Astrocyte of the hippocampus (primary cell): Measurements from ENCODE around the gene RAD51B.

Experiments used
- DNase-seq: peaks from one replicate; pipeline ENCODE4 v3.0.0; 2011; ENCODE audit warnings: low read depth, low spot score

RAD51B gene

DNA sequence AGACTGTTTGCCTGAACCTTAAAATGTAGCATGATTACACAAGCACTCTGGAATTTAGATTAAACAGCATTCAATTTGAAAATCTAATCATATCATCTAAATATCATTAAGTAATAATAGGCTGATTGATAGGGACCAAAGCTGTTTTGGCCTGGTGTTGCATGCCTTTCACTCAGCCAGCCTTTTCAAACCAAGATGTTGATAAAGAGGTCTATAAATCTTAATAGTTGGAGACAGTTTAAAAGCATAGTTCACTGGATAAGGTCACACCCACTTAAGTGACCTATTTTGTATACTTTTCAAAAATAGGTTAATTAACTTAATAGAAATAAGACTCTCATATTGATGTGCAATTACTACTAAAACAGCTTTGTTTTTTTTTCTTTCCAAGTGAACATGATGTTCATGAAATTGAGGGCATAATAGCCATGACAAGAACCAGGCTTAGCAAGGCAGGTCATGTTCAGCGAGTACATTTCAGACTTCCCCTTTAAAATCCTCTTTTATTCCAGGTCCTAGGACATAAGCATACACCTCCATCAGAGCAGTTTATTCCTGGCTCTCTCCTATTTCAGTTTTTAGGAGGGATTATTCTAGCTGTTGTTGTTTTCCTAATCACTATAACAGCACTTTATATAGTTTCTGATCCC is 349.0 kb downstream of the RAD51B start:
- no peak for DNase-seq

DNA sequence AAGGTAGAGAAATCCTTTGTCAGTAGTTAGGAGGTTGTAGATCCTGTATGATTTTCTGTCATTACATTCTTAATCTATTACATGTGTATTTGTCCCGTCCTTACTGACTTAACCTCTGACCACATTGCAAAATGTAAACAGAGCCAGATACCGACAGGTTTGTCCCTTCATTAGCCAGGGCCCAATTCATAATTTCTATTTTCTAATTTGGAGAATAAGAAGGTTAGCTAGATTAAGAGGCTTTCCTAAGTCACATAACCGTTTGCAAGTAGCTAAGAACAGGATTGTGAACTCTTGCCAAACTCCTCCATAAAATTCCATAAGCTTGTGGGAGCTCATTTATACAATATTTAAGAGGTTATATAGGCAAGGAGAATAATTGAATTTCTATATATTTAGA is 352.6 kb downstream of the RAD51B start:
- DNase-seq: no peak

DNA sequence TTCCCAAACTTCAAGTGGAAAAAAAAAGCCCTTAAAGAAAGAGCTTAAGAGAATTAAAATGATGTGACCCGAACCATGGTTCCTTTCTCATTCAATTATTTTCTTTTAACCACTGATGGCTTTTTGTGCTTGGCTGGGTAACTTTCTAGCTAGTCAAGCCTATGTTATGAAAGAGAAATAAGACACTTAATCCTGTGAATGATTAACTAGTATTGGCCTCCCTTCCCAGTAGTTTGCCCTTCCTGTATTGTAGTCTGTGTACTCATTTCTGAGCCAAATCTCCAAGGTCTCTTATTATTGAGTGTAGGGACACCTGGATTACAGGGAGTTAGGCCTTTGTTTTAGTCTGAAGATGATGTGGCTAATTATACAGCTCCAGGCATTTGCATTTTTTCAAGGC is 353.0 kb downstream of the RAD51B start:
- peak; percentile 34 for DNase-seq

DNA sequence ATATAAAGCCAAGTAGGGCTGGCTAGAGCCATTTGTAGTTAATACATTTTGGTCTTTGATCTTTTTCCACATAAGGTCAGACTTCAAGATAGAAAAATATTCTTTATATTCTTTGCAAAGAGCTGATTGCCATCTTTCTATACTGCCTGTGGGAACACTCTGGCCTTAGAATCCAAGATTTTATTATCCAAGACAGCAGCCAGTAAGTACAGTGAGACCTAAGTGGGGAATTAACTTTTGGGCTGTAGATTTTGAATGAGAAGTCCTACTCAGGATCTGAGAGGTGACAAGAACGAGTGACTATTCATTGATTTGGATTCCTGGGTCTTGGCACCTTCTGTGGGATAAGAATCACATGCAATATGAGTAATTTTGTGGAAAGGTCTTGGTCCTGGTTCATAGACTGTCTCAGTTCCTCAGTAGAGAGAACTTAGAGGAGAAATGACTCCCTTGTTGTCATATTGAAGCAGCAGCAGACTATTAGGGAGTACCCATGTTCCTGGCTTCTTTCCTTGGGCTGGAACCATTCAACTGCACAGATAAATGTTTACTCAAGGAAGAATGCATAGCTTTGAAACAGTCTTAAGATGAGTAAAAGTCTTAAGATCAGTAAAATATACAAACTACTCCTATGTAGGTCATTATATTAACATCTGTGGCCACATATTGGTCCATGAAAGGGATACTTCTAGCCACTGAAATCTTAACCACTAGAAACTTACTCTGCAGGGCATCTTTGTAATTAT is 353.8 kb downstream of the RAD51B start:
- DNase-seq: no peak

DNA sequence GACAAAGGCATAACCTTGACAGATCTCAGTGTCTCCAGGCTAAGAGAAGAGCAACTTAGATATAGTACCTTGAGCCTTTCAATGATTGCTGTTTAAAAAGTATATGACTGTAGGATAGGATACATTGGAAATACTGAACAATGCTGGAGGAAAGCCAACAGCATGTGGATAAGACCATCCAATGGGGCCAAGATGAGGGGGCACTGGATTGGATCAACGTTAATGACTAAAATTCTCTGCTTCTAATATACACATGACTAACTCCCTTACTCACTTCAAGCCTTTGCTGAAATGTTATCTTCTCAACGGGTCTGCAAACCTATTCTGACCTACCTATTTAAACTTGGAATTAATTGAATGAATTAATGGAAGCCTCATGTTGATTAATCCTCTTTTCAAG is 354.9 kb downstream of the RAD51B start:
- DNase-seq: no peak

DNA sequence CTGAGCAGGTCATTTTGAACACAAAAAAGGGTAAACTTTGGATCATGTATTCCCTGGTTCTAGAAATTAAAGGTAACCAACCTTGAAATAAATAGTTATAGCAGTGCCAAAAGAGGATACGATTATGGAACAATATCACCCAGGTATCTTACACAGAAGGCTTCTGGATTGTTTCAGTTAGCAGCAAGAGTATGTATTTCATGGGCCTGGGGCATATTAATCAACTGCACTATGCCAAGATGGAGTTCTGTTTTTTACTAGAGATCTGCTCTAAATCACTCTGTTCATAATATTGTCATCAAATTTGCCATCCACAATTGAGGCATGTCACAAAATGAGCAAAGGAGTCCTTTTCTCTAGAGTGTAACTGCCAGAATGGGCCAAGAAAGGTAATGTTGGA is 357.1 kb downstream of the RAD51B start:
- no peak for DNase-seq

DNA sequence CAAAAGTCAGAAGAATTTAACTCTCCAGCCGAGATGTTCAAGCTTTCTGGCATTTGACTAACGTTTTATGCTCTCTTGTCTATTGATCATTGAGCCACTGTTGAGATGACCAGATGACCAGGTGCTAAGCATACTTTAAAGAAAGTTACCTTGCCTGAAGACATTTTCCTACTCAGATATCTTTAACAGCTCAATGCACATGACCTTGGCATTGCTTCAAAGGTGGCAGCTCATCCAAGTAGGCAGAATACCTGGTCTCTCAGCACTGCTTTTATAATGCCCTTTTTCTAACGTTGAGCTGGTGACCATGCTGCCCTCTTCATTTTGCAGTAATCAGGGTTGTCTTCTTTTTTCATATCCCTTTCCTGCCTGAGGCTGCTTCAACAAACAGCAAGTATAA is 358.1 kb downstream of the RAD51B start:
- DNase-seq: no peak

DNA sequence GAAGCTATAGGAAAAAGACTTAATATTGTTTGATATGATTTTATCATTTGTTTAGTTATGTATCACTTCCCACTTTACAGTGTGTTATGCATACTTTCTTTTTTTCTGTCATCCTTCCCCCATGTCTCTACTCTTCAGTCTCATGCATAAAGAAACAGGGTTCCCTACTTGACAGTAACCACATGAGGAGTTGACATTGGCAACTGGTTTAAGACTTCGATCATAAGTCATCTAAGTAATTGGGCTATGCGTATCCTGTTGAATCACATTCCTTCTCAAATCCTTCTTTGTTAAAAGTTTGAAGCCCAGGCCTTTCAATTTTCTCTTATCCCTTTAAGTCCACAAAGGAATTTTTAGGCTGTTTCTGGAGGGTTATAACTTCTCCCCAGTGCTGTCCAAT is 358.7 kb downstream of the RAD51B start:
- DNase-seq: peak; percentile 36

DNA sequence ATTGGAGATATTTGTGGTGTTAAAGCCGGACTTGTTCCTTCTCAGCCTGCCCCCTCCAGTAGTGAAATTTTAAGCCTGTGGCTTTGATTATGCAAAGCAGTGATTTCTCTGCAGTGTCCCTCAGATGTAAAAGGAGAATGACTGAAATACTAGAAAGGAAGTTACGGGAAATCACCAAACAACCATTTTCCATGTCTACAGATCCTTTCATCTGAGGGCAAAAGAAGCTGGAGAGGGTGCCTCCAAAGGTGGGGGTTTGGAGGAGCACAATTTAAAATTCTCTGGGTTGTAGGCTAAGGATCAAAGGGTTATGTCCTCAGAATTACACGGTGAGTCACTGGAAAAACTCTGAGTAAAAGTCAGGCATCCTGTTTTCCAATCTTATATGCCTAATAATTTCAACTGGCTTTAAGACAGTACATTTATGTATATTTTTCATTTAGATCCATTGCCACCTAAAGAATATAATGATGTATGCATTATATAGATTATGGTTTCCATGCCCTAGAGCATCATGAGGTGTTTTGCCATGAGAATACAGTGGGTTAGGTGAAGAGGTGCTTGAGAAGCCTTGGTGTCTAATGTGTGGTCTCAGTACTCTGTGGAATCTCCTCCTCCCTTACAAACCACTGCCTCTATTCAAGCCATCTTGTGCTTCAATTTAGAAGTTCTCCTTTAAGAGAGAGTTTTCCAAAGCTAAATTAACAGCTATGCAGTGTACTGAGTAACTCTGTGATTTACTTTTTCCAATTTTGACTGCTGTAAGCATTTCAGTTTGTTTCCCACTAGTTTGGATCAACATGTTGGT is 362.1 kb downstream of the RAD51B start:
- peak; percentile 60 for DNase-seq

DNA sequence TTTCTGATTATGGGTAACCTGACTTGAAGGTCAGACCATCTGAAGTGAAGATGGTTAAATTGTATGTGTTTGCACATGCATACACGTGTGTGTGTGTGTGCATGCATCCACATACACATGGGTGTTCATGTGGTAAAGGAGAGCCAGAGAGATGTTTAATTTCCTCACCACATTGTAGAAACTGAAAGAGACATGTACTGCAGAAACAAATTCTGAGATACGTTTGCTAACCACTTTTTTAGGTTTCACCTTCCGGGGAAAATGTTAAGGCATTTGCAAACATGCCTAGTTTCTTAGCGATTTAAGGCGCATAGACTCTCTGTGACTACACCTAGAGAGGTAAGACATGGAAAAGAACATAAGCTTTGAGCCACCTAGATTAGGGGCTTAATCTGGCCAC is 362.9 kb downstream of the RAD51B start:
- DNase-seq: no peak

DNA sequence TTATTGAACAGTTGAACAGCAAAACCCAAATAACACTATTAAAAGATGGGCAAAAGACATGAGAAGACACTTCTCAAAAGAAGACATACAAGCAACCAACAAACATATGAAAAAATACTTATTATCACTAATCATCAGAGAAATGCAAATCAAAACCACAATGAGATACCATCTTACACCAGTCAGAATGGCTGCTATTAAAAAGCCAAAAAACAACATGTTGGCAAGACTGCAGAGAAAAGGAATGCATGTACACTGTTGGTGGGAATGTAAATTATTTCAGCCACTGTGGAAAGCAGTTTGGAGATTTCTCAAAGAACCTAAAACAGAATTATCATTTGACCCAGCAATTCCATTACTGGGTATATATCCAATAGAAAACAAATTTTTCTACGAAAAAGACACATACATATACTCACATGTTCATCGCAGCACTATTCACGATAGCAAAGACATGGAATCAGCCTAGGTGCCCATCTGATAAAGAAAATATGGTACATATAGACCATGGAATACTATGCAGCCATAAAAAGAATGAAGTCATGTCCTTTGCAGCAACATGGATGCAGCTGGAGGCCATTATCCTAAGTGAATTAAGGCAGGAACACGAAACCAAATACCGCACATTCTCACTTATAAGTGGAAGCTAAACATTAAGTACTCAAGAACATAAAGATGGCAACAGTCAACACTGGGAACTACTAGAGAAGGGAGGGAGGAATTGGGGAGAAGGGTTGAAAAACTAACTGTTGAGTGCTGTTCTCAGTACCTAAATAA is 367.1 kb downstream of the RAD51B start:
- DNase-seq: peak; percentile 78

DNA sequence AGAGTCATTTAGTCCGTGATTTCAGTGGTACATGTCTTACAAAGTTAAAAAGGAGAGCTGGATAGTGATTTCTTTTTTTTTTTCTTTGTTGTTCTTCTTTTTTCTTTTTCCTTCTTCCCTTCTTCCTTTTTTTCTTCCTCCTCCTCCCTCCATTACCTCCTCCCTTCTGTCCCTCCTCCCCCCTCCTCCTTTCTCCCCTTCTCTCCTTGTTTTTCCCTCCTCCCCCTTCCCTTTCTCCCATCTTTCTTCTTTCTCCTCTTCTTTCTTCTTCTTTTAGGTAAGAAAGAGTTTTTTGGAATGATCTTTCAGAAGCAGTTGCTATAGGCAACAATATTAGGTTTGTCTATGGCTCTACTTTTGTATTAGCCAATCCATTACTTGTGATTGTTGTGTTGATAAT is 368.6 kb downstream of the RAD51B start:
- no peak for DNase-seq

DNA sequence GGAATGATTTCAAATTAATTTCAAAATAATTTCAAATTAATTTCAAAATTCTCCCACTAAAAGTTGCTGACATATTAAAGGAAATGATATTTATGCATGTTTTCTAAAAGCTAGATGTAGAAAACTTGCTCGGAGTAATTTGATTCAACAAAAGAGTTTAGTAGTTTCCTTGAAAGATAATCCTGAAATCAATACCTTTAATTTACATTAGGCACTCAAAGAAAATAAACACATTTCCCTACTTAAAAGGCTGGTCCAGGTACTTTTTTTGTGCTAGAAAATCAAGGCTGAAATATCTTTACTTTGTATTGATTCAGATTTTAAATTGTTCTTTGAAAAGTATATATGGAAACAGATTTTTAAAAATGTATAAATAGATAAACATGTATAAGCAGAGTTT is 370.5 kb downstream of the RAD51B start:
- DNase-seq: no peak

DNA sequence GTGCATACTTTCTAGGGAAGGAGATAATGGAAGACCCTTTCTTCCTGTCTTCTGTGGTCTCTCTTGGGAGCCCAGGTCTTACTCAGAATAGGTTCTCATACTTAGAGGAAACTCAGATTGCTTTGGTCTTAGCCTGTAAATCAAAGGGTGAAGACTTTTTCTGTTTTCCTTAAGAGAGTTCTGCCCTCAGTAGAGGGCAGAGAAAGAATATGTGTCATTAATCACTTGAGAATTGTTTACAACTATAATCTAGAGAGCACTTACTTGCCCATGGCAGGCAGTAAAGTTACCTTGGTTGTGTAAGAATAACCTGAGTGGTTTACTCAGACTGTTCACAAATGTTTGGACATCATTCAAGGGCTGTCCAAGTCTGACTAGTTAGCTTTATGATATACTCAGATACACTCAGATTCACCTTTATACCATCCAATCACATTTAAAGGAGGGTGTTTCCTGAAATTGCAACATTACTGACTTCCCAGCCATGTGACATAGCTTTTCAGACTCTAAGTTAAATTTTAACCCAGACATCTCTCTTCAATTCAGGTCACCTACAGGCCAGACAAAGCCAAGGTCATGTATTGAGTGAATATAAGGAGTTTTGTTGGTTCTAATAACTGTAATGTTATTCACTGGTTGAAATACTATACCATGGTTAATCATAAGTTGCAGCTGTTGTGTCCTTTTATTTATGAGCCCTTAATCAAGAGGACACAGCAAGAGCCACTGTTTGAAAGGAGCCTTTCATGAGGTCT is 372.2 kb downstream of the RAD51B start:
- DNase-seq: no peak

DNA sequence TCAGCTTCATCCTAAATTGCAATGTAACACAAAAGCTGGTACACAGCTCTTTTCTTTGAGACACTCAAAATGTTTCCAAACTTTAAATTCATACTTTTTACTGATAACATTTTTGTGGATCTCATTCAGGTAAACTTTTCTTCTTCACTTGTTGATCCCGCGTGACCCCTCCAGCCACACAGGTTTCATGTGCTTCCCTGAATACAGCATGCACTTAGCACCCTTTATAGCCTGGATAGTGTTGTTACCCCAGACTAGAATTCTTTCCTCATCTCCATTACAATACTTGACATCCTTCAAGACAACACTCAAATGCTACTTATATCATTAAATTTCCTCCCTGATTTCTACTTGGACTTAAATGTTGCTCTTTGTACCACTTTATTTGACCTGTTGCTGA is 373.4 kb downstream of the RAD51B start:
- no peak for DNase-seq

DNA sequence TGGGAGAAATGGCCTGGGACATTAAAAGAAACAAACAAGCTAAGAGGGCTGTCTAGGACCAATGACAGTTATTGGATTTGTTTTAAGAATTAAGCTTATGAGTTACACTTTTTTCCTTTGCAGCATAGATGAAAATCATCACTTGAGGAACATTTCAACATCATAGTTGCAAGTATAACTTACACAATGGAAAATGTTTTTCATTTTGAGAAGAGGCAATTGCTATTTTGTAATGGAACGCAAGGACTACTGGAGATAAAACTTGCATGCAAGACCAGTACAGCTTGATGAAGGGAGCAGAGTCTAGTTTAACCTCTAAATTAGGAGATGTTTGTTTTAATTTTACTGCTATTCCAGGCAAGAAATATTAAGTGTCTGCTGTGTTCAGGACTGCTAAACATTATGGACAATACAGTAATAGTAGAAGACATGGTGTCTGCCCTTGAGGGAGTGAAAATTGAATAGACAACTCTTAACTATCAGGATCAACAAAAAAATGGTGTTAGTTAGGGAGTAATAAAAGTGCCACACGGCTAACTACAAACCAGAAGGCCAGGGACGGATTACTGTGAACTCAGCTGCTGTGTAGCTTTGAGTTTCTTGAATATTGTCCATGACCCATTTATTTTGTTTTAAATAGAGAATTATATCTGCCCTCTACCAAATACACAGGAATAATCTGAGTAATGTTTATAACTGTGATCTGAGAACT is 374.5 kb downstream of the RAD51B start:
- DNase-seq: no peak

DNA sequence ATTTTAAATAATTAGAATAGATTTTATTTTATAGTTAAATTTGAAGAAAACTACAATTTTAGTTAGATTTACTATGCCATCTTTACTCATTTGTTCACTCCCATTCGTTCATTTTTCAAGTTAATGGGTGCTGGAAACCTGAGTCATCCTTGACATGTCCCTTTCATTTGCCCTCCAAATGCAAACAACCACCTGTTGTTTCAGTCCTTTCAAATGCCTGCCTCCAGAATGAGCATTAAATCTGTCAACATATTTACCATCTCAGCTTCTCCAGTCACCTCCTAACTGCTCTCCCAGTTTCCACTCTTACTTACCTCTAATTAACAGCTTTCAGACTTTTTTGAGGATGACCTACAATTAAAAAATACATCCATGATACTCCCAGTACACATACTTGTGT is 375.5 kb downstream of the RAD51B start:
- no peak for DNase-seq

DNA sequence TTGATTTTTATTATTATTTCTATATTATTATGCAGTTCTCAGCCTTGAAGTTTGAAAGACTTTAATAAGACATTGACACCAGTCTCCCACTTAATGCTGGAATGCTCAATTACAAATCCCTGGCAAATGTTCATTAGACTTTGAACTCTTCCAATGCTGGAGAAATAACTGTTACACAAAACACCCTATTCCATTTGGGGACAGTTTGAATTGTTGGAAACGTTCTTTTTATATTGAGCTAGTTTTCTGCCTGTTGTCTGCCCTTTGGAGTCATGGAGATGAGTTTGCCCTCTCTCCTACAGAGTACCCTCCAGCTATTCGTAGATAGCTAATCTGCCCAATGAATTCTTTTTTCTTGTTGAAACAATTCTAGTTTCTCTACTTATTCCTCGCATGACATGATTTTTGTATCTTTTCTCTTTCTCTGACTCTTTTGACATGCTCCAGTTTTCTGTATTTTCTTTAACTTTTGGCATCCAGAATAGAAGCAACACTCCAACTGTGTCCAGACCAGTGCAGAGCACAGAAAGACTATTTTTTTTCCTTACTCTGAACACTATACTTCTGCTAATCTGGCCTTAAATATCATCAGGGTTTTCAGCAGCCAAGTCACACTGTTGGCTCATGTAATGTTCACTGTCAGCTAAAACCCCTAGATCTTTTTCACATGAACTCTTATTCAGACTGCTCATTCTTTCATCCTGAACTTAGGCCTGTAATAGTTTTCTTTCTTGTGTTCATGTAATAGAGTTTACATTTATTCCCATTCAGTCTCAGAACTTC is 379.3 kb downstream of the RAD51B start:
- DNase-seq: no peak

DNA sequence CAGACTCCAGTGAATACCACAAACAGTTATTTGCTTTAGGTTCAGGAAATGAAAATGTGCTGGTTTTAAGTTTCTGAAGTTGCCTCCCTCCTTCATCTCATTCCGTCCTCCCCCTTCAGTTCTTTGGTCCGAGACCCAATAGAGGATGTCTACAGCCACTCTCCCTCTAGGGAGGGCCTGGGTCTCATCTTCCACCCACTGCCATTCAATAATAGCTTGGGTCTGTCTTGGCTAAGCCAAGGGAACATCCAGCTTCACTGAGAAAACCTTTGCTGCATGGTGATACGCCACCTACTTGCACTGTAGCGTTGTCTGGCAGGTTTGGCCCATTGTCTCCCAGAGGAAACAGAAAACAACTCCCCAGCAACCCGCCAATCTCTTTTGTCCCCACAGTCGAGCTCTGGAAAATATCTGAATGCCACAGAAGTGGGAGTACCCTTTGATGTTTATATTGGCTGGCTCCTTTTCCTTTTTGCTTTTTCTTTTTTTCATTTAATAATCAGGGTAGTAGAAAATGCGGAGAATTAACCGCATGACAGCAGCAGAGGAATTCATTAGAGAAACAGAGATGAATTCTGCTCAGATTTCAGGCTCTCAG is 380.1 kb downstream of the RAD51B start:
- peak; percentile 94 for DNase-seq
